Astrocyte (in vitro differentiated cells and primary cell): Measurements from ENCODE around the gene RNF227.

Experiments used
- CTCF ChIP-seq: IDR thresholded peaks from 2 replicates; pipeline ENCODE4 v1.5.1; 2011; ENCODE audit warnings: low read depth, mild to moderate bottlenecking, inconsistent platforms, low read length, moderate library complexity; ENCODE audit not compliant: insufficient read depth
- EZH2 ChIP-seq: IDR thresholded peaks from 2 replicates; pipeline ENCODE4 v1.6.1; 2012; ENCODE audit warnings: mild to moderate bottlenecking, low read length, inconsistent platforms; ENCODE audit not compliant: insufficient read depth

- TF ChIP-seq CTCF (no peak), EZH2 (no peak)
Observed at GRCh38 chr17:7880076-7880868, 35.8 kb downstream of the RNF227 start.
